CD4-positive, CD25-positive, alpha-beta regulatory T cell (primary cell): ENCODE results near the gene BRD8. TPM values are rescaled to one million over a fixed set of nuclear protein-coding genes. Genes with fewer than 3 reads are reported as not detected.

Source experiments
- ATAC-seq, 2 donors: fragments of 150-1000 bp; cut with Tn5 transposase; one replicate each; pipeline ENCODE4 v1.10.0; 2021; ENCODE audit warnings: low read depth in 2 of 2, moderate number of reproducible peaks in 2 of 2, moderate library complexity in 1 of 2
- DNase-seq, 3 donors: peaks; one replicate each; pipeline versions ENCODE4 v3.0.0 to v3.0.0-alpha.2; 2012 to 2022; ENCODE audit warnings: mixed read lengths in 1 of 3
- H3K27ac ChIP-seq: one replicate; pipeline ENCODE4 v1.7.0; 2013; ENCODE audit warnings: mild to moderate bottlenecking, low read length; ENCODE audit not compliant: insufficient read depth, poor library complexity, severe bottlenecking
- H3K27me3 ChIP-seq: one replicate; pipeline ENCODE4 v1.7.0; 2013; ENCODE audit warnings: low read length; ENCODE audit not compliant: control insufficient read depth, insufficient read depth
- H3K36me3 ChIP-seq: one replicate; pipeline ENCODE4 v1.7.0; 2013; ENCODE audit warnings: mild to moderate bottlenecking, low read length, moderate library complexity; ENCODE audit not compliant: control insufficient read depth, insufficient read depth
- H3K4me1 ChIP-seq: 2 replicates; pipeline ENCODE4 v1.7.0; 2013; ENCODE audit warnings: mild to moderate bottlenecking, low read length; ENCODE audit not compliant: insufficient read depth, control insufficient read depth, poor library complexity, severe bottlenecking
- H3K4me3 ChIP-seq: one replicate; pipeline ENCODE4 v1.7.0; 2013; ENCODE audit warnings: low read depth, mild to moderate bottlenecking, low read length, moderate library complexity
- H3K9me3 ChIP-seq, 2 experiments: 1 replicate in 1 of 2; 2 replicates in 1 of 2; pipeline ENCODE4 v1.7.0; 2013; ENCODE audit warnings: low read length in 2 of 2, mild to moderate bottlenecking in 1 of 2, moderate library complexity in 1 of 2; ENCODE audit not compliant: control insufficient read depth in 2 of 2
- H3K27ac Mint-ChIP-seq, 3 donors: one replicate each; pipeline ENCODE4 v1.8.0; 2020 to 2022; ENCODE audit warnings: mild to moderate bottlenecking in 3 of 3, mixed read lengths in 3 of 3, moderate library complexity in 2 of 3
- H3K27me3 Mint-ChIP-seq: one replicate; pipeline ENCODE4 v1.8.0; 2022; ENCODE audit warnings: mild to moderate bottlenecking, mixed read lengths
- H3K36me3 Mint-ChIP-seq: one replicate; pipeline ENCODE4 v1.8.0; 2020; ENCODE audit warnings: mixed read lengths
- H3K4me1 Mint-ChIP-seq, 4 donors: one replicate each; pipeline ENCODE4 v1.8.0; 2020 to 2022; ENCODE audit warnings: mixed read lengths in 4 of 4, mild to moderate bottlenecking in 1 of 4
- H3K4me3 Mint-ChIP-seq, 4 donors: one replicate each; pipeline ENCODE4 v1.8.0; 2020 to 2022; ENCODE audit warnings: mild to moderate bottlenecking in 4 of 4, mixed read lengths in 4 of 4, moderate library complexity in 3 of 4
- H3K9me3 Mint-ChIP-seq, 7 donors: one replicate each; pipeline ENCODE4 v1.8.0; 2020 to 2022; ENCODE audit warnings: mixed read lengths in 7 of 7, mild to moderate bottlenecking in 3 of 7, moderate library complexity in 2 of 7
- polyA plus RNA-seq, 4 donors: library from polyadenylated mRNA; unstranded; fragments of 300-500 nt; fragmentation: Illumina TruSeq; gene quantifications; one replicate each; pipeline ENCODE4 v1.2.3, GENCODE V29; 2021
- total RNA-seq: library from RNA; stranded (reverse); gene quantifications from one replicate; pipeline ENCODE4 v1.2.3, GENCODE V29; 2022

BRD8 gene
- total and polyA plus RNA-seq, 5 donors from 2014 or later, result 19.5 to 32.9 (median 20.9) TPM

GRCh38 chr5:138179277-138179857 is 937 bp upstream of the BRD8 start:
- no peak for ATAC-seq
- Mint-ChIP-seq H3K27ac (no peak overlapping the region), H3K36me3 (peaks cover 4% of the 10 kb centered on the region), H3K27me3 (no peaks in the 10 kb centered on the region), H3K4me3 (no peak overlapping the region), H3K9me3 (no peaks in the 10 kb centered on the region), H3K4me1 (peaks cover 6 to 10% (median 7%) of the 10 kb centered on the region in 4 donors)
- H3K27me3 ChIP-seq, result no peaks in the 10 kb centered on the region
- H3K36me3 ChIP-seq, result peaks cover 14% of the 10 kb centered on the region
- peaks cover 27% of the 10 kb centered on the region for H3K4me1 ChIP-seq
- peak in 1 of 3 donors; percentile 19 for DNase-seq
- peak overlapping the region; percentile 100 for H3K4me3 ChIP-seq
- H3K27ac ChIP-seq, result no peak overlapping the region
- H3K9me3 ChIP-seq, result no peaks in the 10 kb centered on the region

- peaks cover 10% of the 10 kb centered on the region for H3K36me3 Mint-ChIP-seq
- DNase-seq (peak in 2 of 3 donors; percentile 33 to 51), ATAC-seq (peak in 1 of 2 donors; percentile 14)
- H3K4me1 Mint-ChIP-seq, result peaks cover 8 to 16% (median 13%) of the 10 kb centered on the region in 4 donors
- H3K4me1 ChIP-seq, result peaks cover 27% of the 10 kb centered on the region
- no peaks in the 10 kb centered on the region for H3K9me3 Mint-ChIP-seq
- H3K27ac ChIP-seq, result peak overlapping the region; percentile 72
- no peaks in the 10 kb centered on the region for H3K9me3 ChIP-seq
- no peaks in the 10 kb centered on the region for H3K27me3 Mint-ChIP-seq
- H3K4me3 ChIP-seq, result peak overlapping the region; percentile 100
- peaks cover 20% of the 10 kb centered on the region for H3K36me3 ChIP-seq
- no peak overlapping the region for H3K27ac Mint-ChIP-seq
- no peaks in the 10 kb centered on the region for H3K27me3 ChIP-seq
- H3K4me3 Mint-ChIP-seq, result no peak overlapping the region
These were observed 402 bp downstream of the BRD8 start for GRCh38 chr5:138177941-138178515.

GRCh38 chr5:138170299-138170698 is 8.1 kb downstream of the BRD8 start:
- no peaks in the 10 kb centered on the region for H3K27me3 ChIP-seq

GRCh38 chr5:138169124-138169523 is 9.3 kb downstream of the BRD8 start:
- DNase-seq (no peak), ATAC-seq (no peak)
- Histone ChIP-seq H3K9me3 (no peaks in the 10 kb centered on the region), H3K4me3 (no peak overlapping the region), H3K4me1 (no peaks in the 10 kb centered on the region), H3K36me3 (peaks cover 93% of the 10 kb centered on the region), H3K27ac (no peak overlapping the region), H3K27me3 (no peaks in the 10 kb centered on the region)
- H3K9me3 Mint-ChIP-seq, result peaks cover 0 to 2% (median 0%) of the 10 kb centered on the region in 7 donors
- H3K36me3 Mint-ChIP-seq, result peaks cover 72% of the 10 kb centered on the region
- H3K4me3 Mint-ChIP-seq, result no peak overlapping the region
- H3K27ac Mint-ChIP-seq, result peak overlapping the region in 1 of 3 donors; percentile 38
- H3K4me1 Mint-ChIP-seq, result peaks cover 0 to 28% (median 10%) of the 10 kb centered on the region in 4 donors
- no peaks in the 10 kb centered on the region for H3K27me3 Mint-ChIP-seq

More at GRCh38 chr5:138170299-138170698, 8.1 kb downstream of the BRD8 start:
- Mint-ChIP-seq H3K27me3 (no peaks in the 10 kb centered on the region), H3K9me3 (peaks cover 0 to 2% (median 0%) of the 10 kb centered on the region in 7 donors), H3K36me3 (peaks cover 65% of the 10 kb centered on the region), H3K27ac (no peak overlapping the region), H3K4me1 (peaks cover 0 to 28% (median 10%) of the 10 kb centered on the region in 4 donors), H3K4me3 (no peak overlapping the region)
- Histone ChIP-seq H3K36me3 (peaks cover 90% of the 10 kb centered on the region), H3K27ac (no peak overlapping the region), H3K4me3 (no peak overlapping the region), H3K9me3 (no peaks in the 10 kb centered on the region), H3K4me1 (no peaks in the 10 kb centered on the region)
- ATAC-seq, result no peak
- DNase-seq, result no peak

GRCh38 chr5:138163721-138164120 is 14.7 kb downstream of the BRD8 start:
- no peak for ATAC-seq
- Histone ChIP-seq H3K27ac (no peak overlapping the region), H3K9me3 (no peaks in the 10 kb centered on the region), H3K4me1 (no peaks in the 10 kb centered on the region), H3K36me3 (peaks cover 99% of the 10 kb centered on the region), H3K4me3 (no peak overlapping the region), H3K27me3 (no peaks in the 10 kb centered on the region)
- Mint-ChIP-seq H3K9me3 (peaks cover 0 to 2% (median 0%) of the 10 kb centered on the region in 7 donors), H3K27ac (no peak overlapping the region), H3K4me1 (peaks cover 3 to 11% (median 8%) of the 10 kb centered on the region in 4 donors), H3K27me3 (no peaks in the 10 kb centered on the region), H3K4me3 (no peak overlapping the region), H3K36me3 (peaks cover 84% of the 10 kb centered on the region)
- DNase-seq, result no peak

- Mint-ChIP-seq H3K27ac (no peak overlapping the region), H3K36me3 (peaks cover 75% of the 10 kb centered on the region), H3K9me3 (no peaks in the 10 kb centered on the region), H3K27me3 (no peaks in the 10 kb centered on the region), H3K4me1 (peaks cover 0 to 9% (median 3%) of the 10 kb centered on the region in 4 donors), H3K4me3 (no peak overlapping the region)
- Histone ChIP-seq H3K4me1 (no peaks in the 10 kb centered on the region), H3K9me3 (no peaks in the 10 kb centered on the region), H3K27ac (no peak overlapping the region), H3K27me3 (no peaks in the 10 kb centered on the region), H3K36me3 (peaks cover 92% of the 10 kb centered on the region), H3K4me3 (no peak overlapping the region)
- DNase-seq, result no peak
- no peak for ATAC-seq
These were observed 17.7 kb downstream of the BRD8 start for GRCh38 chr5:138160706-138161105.

GRCh38 chr5:138159666-138160065 is 18.8 kb downstream of the BRD8 start:
- peaks cover 82% of the 10 kb centered on the region for H3K36me3 ChIP-seq
- H3K4me1 Mint-ChIP-seq, result peaks cover 0 to 9% (median 3%) of the 10 kb centered on the region in 4 donors
- no peaks in the 10 kb centered on the region for H3K9me3 Mint-ChIP-seq
- H3K27me3 Mint-ChIP-seq, result no peaks in the 10 kb centered on the region
- no peak overlapping the region for H3K27ac Mint-ChIP-seq
- no peaks in the 10 kb centered on the region for H3K9me3 ChIP-seq
- no peak for ATAC-seq
- H3K27ac ChIP-seq, result no peak overlapping the region
- H3K4me1 ChIP-seq, result no peaks in the 10 kb centered on the region
- H3K36me3 Mint-ChIP-seq, result peaks cover 67% of the 10 kb centered on the region
- H3K4me3 ChIP-seq, result no peak overlapping the region
- no peak overlapping the region for H3K4me3 Mint-ChIP-seq
- no peak for DNase-seq
- H3K27me3 ChIP-seq, result no peaks in the 10 kb centered on the region

- Mint-ChIP-seq H3K27me3 (peaks cover 4% of the 10 kb centered on the region), H3K4me3 (no peak overlapping the region), H3K36me3 (peaks cover 48% of the 10 kb centered on the region), H3K9me3 (no peaks in the 10 kb centered on the region), H3K27ac (no peak overlapping the region), H3K4me1 (peaks cover 0 to 2% (median 0%) of the 10 kb centered on the region in 4 donors)
- DNase-seq (no peak), ATAC-seq (no peak)
- no peak overlapping the region for H3K27ac ChIP-seq
- H3K4me3 ChIP-seq, result no peak overlapping the region
- peaks cover 61% of the 10 kb centered on the region for H3K36me3 ChIP-seq
- H3K9me3 ChIP-seq, result no peaks in the 10 kb centered on the region
- H3K27me3 ChIP-seq, result no peaks in the 10 kb centered on the region
- H3K4me1 ChIP-seq, result no peaks in the 10 kb centered on the region
These were observed 20.8 kb downstream of the BRD8 start for GRCh38 chr5:138157626-138158025.
